Smooth muscle cell (in vitro differentiated cells): ENCODE results near the gene WIF1. TPM values are rescaled to one million over a fixed set of nuclear protein-coding genes. Genes with fewer than 3 reads are reported as not detected.

ENCODE experiments used
- DNase-seq: peaks from one replicate; lab custom pipeline; 2025; ENCODE audit not compliant: unreplicated experiment; lab: John Stamatoyannopoulos, UW
- H2AFZ ChIP-seq: fragments of 200-600 bp; sonication (generic); 2 replicates; pipeline ENCODE4 v1.6.0; 2016; ENCODE audit warnings: antibody characterized with exemption, low read depth, mild to moderate bottlenecking
- H3F3A ChIP-seq: fragments of 200-600 bp; sonication (generic); 2 replicates; pipeline ENCODE4 v1.6.0; 2017; ENCODE audit warnings: antibody characterized with exemption, low read depth
- H3K27ac ChIP-seq: fragments of 200-600 bp; sonication (generic); 2 replicates; pipeline ENCODE4 v1.5.1; 2016; ENCODE audit warnings: low read depth, mild to moderate bottlenecking
- H3K27me3 ChIP-seq: fragments of 200-600 bp; sonication (generic); 2 replicates; pipeline ENCODE4 v1.6.1; 2016; ENCODE audit warnings: low read depth, mild to moderate bottlenecking
- H3K36me3 ChIP-seq: fragments of 200-600 bp; sonication (generic); 2 replicates; pipeline ENCODE4 v1.5.1; 2016; ENCODE audit warnings: low read depth
- H3K4me1 ChIP-seq: fragments of 200-600 bp; sonication (generic); 2 replicates; pipeline ENCODE4 v1.5.1; 2016; ENCODE audit warnings: low read depth
- H3K4me2 ChIP-seq: fragments of 200-600 bp; sonication (generic); 2 replicates; pipeline ENCODE4 v1.6.0; 2016; ENCODE audit warnings: mild to moderate bottlenecking
- H3K4me3 ChIP-seq: fragments of 200-600 bp; sonication (generic); 2 replicates; pipeline ENCODE4 v1.5.1; 2016; ENCODE audit warnings: mild to moderate bottlenecking
- H3K79me2 ChIP-seq: fragments of 200-600 bp; sonication (generic); 2 replicates; pipeline ENCODE4 v1.6.0; 2016; ENCODE audit warnings: low read depth, mild to moderate bottlenecking
- H3K9ac ChIP-seq: fragments of 200-600 bp; sonication (generic); 2 replicates; pipeline ENCODE4 v1.6.0; 2016; ENCODE audit warnings: low read depth
- H3K9me3 ChIP-seq: fragments of 200-600 bp; sonication (generic); replicated peaks from 2 replicates; pipeline ENCODE4 v1.5.1; 2016; ENCODE audit warnings: low read depth
- H4K20me1 ChIP-seq: fragments of 200-600 bp; sonication (generic); 2 replicates; pipeline ENCODE4 v1.6.0; 2016; ENCODE audit warnings: low read depth
- WGBS: methylation state at CpG from one replicate; pipeline ENCODE4 v1.1.7; 2016; ENCODE audit warnings: low lambda C conversion rate; 5-methylcytosine and 5-hydroxymethylcytosine counted together
- polyA plus RNA-seq: library from polyadenylated mRNA; unstranded; fragments of >200 nt; fragmentation: Nextera tagmentation; extraction: Ambion mirVana; gene quantifications from 2 replicates; pipeline ENCODE4 v1.2.1, GENCODE V29; 2016
- total RNA-seq: library from RNA; depleted of rRNA; stranded (reverse); fragments of >200 nt; gene quantifications from 2 replicates; pipeline ENCODE4 v1.2.3, GENCODE V29; 2014
- TF ChIP-seq, protein P1 (sequence below): fragments of 200-600 bp; sonication (generic); IDR thresholded peaks from 2 replicates; pipeline ENCODE4 v1.5.1; 2017; ENCODE audit warnings: borderline replicate concordance, mild to moderate bottlenecking, antibody characterized with exemption; ENCODE audit not compliant: insufficient read depth, poor library complexity, severe bottlenecking

WIF1 gene
- total and polyA plus RNA-seq, 2 experiments from 2014 or later: 0.30 TPM; not detected in 1

DNA sequence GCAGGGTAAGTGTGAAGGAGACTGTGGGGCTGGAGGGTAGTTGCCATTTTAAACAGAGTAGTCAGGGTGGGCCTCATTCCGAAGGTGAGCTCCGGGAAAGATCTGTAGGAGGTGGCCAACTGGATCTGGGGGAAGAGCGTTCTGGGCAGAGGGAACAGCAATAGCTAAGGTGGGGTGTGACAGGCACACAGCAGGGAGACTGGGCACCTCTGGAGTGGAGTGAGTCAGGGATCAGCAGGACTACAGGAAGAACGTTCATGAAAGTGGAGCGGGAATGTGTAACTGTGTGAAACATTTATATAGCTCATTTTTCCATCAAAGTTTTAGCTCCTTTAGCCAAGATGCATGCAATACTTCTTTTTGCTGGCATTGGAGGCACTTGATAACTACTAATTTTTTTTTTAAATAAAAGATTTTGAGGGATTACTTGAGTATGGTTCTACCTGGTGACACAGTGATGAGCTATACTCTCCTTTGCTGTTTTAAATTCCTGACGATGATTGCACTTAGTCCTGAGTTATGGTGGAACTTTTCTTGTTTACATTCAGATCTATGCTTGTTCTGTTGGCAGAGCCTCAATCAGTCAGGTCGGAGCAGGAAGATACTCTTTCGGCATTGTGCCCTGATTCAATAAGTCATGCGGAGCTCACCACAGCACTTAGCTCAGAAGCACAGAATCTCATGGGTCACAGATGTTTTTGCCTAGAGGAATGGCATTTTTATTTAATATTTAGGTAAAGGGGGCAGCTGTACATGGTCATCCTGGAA is 106.4 kb downstream of the WIF1 start:
- Histone ChIP-seq H3K9me3 (no peaks in the 10 kb centered on the region), H3K27me3 (peaks cover 20% of the 10 kb centered on the region), H3K79me2 (no peaks in the 10 kb centered on the region), H3K27ac (no peak overlapping the region), H3K9ac (no peak overlapping the region), H3K36me3 (no peaks in the 10 kb centered on the region), H3K4me3 (no peak overlapping the region), H3K4me2 (no peak overlapping the region), H3F3A (no peaks in the 10 kb centered on the region), H2AFZ (no peak overlapping the region), H3K4me1 (no peaks in the 10 kb centered on the region), H4K20me1 (no peaks in the 10 kb centered on the region)
- WGBS: 95% methylated on average over 9 of the region's 9 CpGs
- DNase-seq: no peak
- TF ChIP-seq, protein P1, sequence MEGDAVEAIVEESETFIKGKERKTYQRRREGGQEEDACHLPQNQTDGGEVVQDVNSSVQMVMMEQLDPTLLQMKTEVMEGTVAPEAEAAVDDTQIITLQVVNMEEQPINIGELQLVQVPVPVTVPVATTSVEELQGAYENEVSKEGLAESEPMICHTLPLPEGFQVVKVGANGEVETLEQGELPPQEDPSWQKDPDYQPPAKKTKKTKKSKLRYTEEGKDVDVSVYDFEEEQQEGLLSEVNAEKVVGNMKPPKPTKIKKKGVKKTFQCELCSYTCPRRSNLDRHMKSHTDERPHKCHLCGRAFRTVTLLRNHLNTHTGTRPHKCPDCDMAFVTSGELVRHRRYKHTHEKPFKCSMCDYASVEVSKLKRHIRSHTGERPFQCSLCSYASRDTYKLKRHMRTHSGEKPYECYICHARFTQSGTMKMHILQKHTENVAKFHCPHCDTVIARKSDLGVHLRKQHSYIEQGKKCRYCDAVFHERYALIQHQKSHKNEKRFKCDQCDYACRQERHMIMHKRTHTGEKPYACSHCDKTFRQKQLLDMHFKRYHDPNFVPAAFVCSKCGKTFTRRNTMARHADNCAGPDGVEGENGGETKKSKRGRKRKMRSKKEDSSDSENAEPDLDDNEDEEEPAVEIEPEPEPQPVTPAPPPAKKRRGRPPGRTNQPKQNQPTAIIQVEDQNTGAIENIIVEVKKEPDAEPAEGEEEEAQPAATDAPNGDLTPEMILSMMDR: no peak

DNA sequence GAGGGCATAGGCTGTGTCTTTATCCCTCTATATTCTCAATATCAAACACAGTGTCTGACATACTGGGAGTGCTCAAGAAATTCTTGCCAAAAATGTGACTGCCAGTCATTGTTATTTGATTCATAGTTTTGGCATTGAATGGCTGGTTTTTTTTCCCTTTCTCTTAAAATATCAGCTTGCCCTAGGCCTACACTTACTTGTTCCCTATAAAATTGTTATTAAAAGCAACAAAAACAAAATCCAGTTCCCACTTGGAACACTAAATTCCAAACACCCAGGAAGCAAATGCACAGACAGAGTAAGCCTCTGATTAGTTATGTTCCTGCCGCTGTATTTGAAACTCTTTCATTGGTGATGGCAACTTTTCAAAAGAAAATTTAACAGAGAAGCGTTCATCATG is 110.7 kb downstream of the WIF1 start:
- Histone ChIP-seq H3F3A (no peaks in the 10 kb centered on the region), H3K4me2 (no peak overlapping the region), H3K27me3 (peaks cover 24% of the 10 kb centered on the region), H3K9ac (no peak overlapping the region), H4K20me1 (no peaks in the 10 kb centered on the region), H3K79me2 (no peaks in the 10 kb centered on the region), H2AFZ (no peak overlapping the region), H3K9me3 (no peaks in the 10 kb centered on the region), H3K4me3 (no peak overlapping the region), H3K27ac (no peak overlapping the region), H3K36me3 (no peaks in the 10 kb centered on the region), H3K4me1 (no peaks in the 10 kb centered on the region)
- WGBS: 88% methylated on average over 2 of the region's 2 CpGs
- no peak for DNase-seq
- TF ChIP-seq, protein P1: no peak

DNA sequence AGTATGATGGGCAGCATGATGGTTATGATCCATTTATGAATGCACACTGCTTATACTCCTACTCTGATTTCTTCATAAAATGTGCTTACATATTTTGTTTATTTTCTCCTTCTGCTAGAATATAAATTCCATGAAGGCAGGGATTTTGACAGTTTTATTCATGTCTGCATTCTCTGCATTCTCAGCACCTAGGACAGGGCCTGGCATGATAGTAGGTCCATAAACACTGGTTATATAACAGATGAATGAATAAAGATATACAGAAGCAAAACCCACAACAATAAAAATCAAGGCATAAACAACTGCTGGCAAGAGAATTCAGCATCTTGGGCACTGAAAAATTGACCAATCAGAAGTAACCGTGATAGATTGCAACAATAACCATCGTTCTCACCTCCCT is 115.4 kb downstream of the WIF1 start:
- Histone ChIP-seq H3K4me1 (no peaks in the 10 kb centered on the region), H3K79me2 (no peaks in the 10 kb centered on the region), H3K27ac (no peak overlapping the region), H3K4me2 (no peak overlapping the region), H3K36me3 (no peaks in the 10 kb centered on the region), H3F3A (no peaks in the 10 kb centered on the region), H3K27me3 (peaks cover 14% of the 10 kb centered on the region), H3K9me3 (no peaks in the 10 kb centered on the region), H2AFZ (no peak overlapping the region), H3K9ac (no peak overlapping the region), H4K20me1 (no peaks in the 10 kb centered on the region), H3K4me3 (no peak overlapping the region)
- WGBS: 100% methylated on average over 2 of the region's 2 CpGs
- DNase-seq: no peak
- TF ChIP-seq, protein P1: no peak

DNA sequence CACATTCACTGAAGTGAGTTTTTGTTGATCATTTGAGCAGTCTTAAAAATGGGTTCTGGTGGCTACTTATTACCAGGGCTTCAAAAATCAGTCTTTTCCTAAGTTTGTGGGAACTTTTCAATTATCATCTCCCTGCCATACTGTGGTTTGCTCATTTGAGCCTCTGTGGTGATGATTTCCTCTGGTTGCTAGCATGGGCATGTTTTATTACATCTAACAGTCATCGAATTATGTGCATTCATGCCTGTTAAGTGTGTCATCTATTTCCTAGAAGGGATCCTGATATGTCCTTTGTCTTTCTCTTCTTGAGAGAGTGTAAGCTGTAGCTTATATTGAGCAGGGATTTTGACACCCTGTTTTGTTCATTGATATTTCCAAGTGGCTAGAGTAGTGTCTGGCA is 116.8 kb downstream of the WIF1 start:
- TF ChIP-seq, protein P1: no peak
- H2AFZ ChIP-seq: no peak overlapping the region
- H3K4me3 ChIP-seq: no peak overlapping the region
- peaks cover 14% of the 10 kb centered on the region for H3K27me3 ChIP-seq
- peak overlapping the region; percentile 56 for H3K4me2 ChIP-seq
- no peaks in the 10 kb centered on the region for H3F3A ChIP-seq
- H3K27ac ChIP-seq: no peak overlapping the region
- no peaks in the 10 kb centered on the region for H3K79me2 ChIP-seq
- H3K4me1 ChIP-seq: peaks cover 4% of the 10 kb centered on the region
- no peaks in the 10 kb centered on the region for H4K20me1 ChIP-seq
- WGBS: 53% methylated on average over 1 of the region's 1 CpG
- H3K9ac ChIP-seq: no peak overlapping the region
- no peaks in the 10 kb centered on the region for H3K9me3 ChIP-seq
- DNase-seq: no peak
- no peaks in the 10 kb centered on the region for H3K36me3 ChIP-seq
